ENCODE data around the gene SLC48A1. TPM values are rescaled to one million over a fixed set of nuclear protein-coding genes. Genes with fewer than 3 reads are reported as not detected.

SLC48A1 gene
- total and polyA plus RNA-seq, 8 donors, result 2.3 to 29.0 (median 13.7) TPM

GRCh38 chr12:47757840-47758583 lies 15.0 kb upstream of the SLC48A1 start:
- TF ChIP-seq POLR2A (IDR thresholded peaks at IDR 0.05), result no peak
- TF ChIP-seq POLR2AphosphoS5 (IDR thresholded peaks at IDR 0.05), result no peak
- no peak for TF ChIP-seq CTCF (IDR thresholded peaks at IDR 0.05)
- no peak for TF ChIP-seq EP300 (IDR thresholded peaks at IDR 0.05)
- H3K36me3 ChIP-seq, result no peaks in the 10 kb centered on the region
- H3K27me3 ChIP-seq, result no peaks in the 10 kb centered on the region
- peaks cover 51 to 70% (median 67%) of the 10 kb centered on the region in 4 donors for H3K4me1 ChIP-seq
- intact Hi-C loops (cut with DNase I; ENCODE audit: low total_unique reads), result no loop called here
- H3K9me3 ChIP-seq, result no peaks in the 10 kb centered on the region
- 23 to 47% (median 27%) methylated on average over 9 to 20 of the region's 20 CpGs for WGBS, 5 donors
- peak overlapping the region; percentile 57 to 75 (median 60) for H3K4me3 ChIP-seq
- peak overlapping the region; percentile 86 to 88 (median 88) for H3K27ac ChIP-seq
- DNase-seq, result peak; percentile 52

GRCh38 chr12:47758584-47758833 lies 14.5 kb upstream of the SLC48A1 start:
- peak overlapping the region; percentile 86 to 88 (median 88) for H3K27ac ChIP-seq
- H3K27me3 ChIP-seq, result no peaks in the 10 kb centered on the region
- H3K9me3 ChIP-seq, result no peaks in the 10 kb centered on the region
- peak overlapping the region; percentile 57 to 75 (median 60) for H3K4me3 ChIP-seq
- intact Hi-C loops (cut with DNase I; ENCODE audit: low total_unique reads), result no loop called here
- no peak for DNase-seq
- TF ChIP-seq CTCF (IDR thresholded peaks at IDR 0.05), result no peak
- no peak for TF ChIP-seq EP300 (IDR thresholded peaks at IDR 0.05)
- no peak for TF ChIP-seq POLR2AphosphoS5 (IDR thresholded peaks at IDR 0.05)
- TF ChIP-seq POLR2A (IDR thresholded peaks at IDR 0.05), result no peak
- H3K36me3 ChIP-seq, result no peaks in the 10 kb centered on the region
- 3 to 10% (median 7%) methylated on average over 4 to 10 of the region's 10 CpGs for WGBS, 5 donors
- H3K4me1 ChIP-seq, result peaks cover 46 to 66% (median 62%) of the 10 kb centered on the region in 4 donors

GRCh38 chr12:47758834-47759690 lies 14.0 kb upstream of the SLC48A1 start, which contains the start of gene RAPGEF3:
Gene RAPGEF3 (minus strand): TSS chr12:47758880. CDS start chr12:47758556, 324 bp downstream.
- peak; percentile 4 to 49 (median 34) for TF ChIP-seq POLR2AphosphoS5 (IDR thresholded peaks at IDR 0.05)
- TF ChIP-seq CTCF (IDR thresholded peaks at IDR 0.05), result peak in 5 of 7 experiments; percentile 3 to 45 (median 40)
- TF ChIP-seq POLR2A (IDR thresholded peaks at IDR 0.05), result no peak
- Histone ChIP-seq H3K9me3 (no peaks in the 10 kb centered on the region), H3K36me3 (no peaks in the 10 kb centered on the region), H3K4me3 (peak within 1 kb of the TSS; percentile 57 to 75 (median 60)), H3K4me1 (peaks cover 41 to 65% (median 57%) of the 10 kb centered on the region in 4 donors), H3K27ac (peak within 1 kb of the TSS; percentile 86 to 88 (median 88)), H3K27me3 (no peaks in the 10 kb centered on the region)
- intact Hi-C loops (cut with DNase I; ENCODE audit: low total_unique reads), result no loop called here
- DNase-seq, result peak; percentile 93 to 95
- 0 to 2% (median 0%) methylated on average over 33 to 57 of the region's 57 CpGs for whole genome bisulfite sequencing, 5 donors

GRCh38 chr12:47762850-47763465 lies 10.1 kb upstream of the SLC48A1 start:
- Histone ChIP-seq H3K27ac (no peak overlapping the region), H3K36me3 (no peaks in the 10 kb centered on the region), H3K27me3 (no peaks in the 10 kb centered on the region), H3K4me3 (no peak overlapping the region), H3K9me3 (no peaks in the 10 kb centered on the region), H3K4me1 (peaks cover 14 to 47% (median 21%) of the 10 kb centered on the region in 4 donors)
- no peak for TF ChIP-seq POLR2AphosphoS5 (IDR thresholded peaks at IDR 0.05)
- no peak for TF ChIP-seq POLR2A (IDR thresholded peaks at IDR 0.05)
- no peak for TF ChIP-seq EP300 (IDR thresholded peaks at IDR 0.05)
- TF ChIP-seq CTCF (IDR thresholded peaks at IDR 0.05), result no peak
- intact Hi-C loops (cut with DNase I; ENCODE audit: low total_unique reads), result loop anchor here (10.0 kb wide), 1 partner anchor 48 kb away; no protein-coding TSS in a partner anchor
- 75 to 89% (median 79%) methylated on average over 3 of the region's 3 CpGs for WGBS, 5 donors
- no peak for DNase-seq
